Hematopoietic multipotent progenitor cell (in vitro differentiated cells): ENCODE results near the gene SMIM8. TPM values are rescaled to one million over a fixed set of nuclear protein-coding genes. Genes with fewer than 3 reads are reported as not detected.
A peak's percentile ranks its signal among the peaks of the same experiment; 100 is the strongest.
"Not testable (repeated sequence)": the region's sequence is repeated elsewhere in the genome, so short reads cannot be mapped to it uniquely, and the experiment has no call there.

Experiments
- DNase-seq, 3 donors: peaks; one replicate each; pipeline ENCODE4 v3.0.0-alpha.2; 2011 to 2015; ENCODE audit warnings: low read depth in 2 of 3, low spot score in 2 of 3
- total RNA-seq: library from RNA; depleted of rRNA; stranded (reverse); fragments of >200 nt; gene quantifications from one replicate; pipeline ENCODE4 v1.2.3, GENCODE V29; 2012

Gene SMIM8, protein sequence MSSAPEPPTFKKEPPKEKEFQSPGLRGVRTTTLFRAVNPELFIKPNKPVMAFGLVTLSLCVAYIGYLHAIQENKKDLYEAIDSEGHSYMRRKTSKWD
- total RNA-seq, result 3.5 TPM

- DNase-seq, result peak; percentile 63 to 87 (median 83)
These were observed at the start of gene SMIM8 for GRCh38 chr6:87322304-87323212. SMIM8 (plus strand) TSS chr6:87322588; CDS start chr6:87337032, 14,444 bp downstream.

DNA sequence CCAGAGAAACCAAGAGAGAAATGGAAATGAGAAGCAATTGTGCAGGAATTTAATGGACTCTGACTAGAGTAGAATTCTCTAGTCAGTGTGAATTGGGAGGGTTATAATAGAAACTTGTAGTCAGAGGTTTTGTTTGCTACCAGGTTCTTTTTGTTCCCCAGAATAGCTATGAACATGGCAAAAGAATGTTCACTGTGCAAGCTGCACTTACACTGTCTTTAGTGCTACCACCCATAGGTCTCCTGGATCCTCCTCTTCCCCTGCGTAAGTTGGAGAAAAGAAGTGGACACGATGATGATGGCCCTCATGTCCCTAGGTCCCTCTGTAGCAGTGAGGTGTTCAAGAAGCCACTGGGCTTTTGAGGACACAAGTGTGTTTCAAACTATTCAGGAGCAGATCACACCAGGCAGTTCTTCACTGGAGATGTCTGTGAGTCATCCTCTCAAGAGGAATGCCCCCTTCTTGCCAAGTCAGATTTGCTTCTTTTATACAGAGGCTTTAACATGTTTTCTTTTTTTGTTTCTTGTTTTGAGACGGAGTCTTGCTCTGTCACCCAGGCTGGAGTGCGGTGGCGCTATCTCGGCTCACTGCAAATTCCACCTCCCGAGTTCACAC is 47.6 kb upstream of the SMIM8 start:
- no peak for DNase-seq

DNA sequence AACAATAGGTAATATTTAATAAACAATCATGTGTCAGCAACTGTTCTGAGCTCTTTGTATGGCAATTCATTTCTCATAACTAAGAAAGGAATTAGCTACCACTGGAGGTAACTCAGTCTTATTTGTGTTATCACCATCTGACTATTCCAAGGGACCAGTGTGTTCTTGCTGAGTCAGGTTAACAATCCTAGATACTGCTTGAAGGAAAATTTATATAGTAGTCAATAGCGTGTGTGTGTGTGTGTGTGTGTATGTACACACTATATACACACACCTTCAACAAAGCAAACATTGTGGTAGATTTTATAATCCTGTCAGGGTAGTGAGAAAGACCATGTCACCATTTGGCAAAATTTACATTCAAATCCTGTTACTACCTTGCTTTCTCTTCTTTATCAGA is 45.8 kb upstream of the SMIM8 start:
- no peak for DNase-seq

GRCh38 chr6:87277123-87277522 is 45.3 kb upstream of the SMIM8 start:
- DNase-seq, result peak in 2 of 3 donors; percentile 9 to 42

- no peak for DNase-seq
These were observed 43.2 kb upstream of the SMIM8 start for GRCh38 chr6:87279196-87279595.

- no peak for DNase-seq
These were observed 41.0 kb upstream of the SMIM8 start for GRCh38 chr6:87281426-87281825.

GRCh38 chr6:87282743-87283142 is 39.6 kb upstream of the SMIM8 start:
- no peak for DNase-seq

- no peak for DNase-seq
These were observed 38.9 kb upstream of the SMIM8 start for GRCh38 chr6:87283461-87283860.

- no peak for DNase-seq
These were observed 35.1 kb upstream of the SMIM8 start for GRCh38 chr6:87287251-87287650.

- DNase-seq, result no peak
These were observed 32.8 kb upstream of the SMIM8 start for GRCh38 chr6:87289571-87289970.

- DNase-seq, result no peak
These were observed 30.5 kb upstream of the SMIM8 start for GRCh38 chr6:87291883-87292282.

DNA sequence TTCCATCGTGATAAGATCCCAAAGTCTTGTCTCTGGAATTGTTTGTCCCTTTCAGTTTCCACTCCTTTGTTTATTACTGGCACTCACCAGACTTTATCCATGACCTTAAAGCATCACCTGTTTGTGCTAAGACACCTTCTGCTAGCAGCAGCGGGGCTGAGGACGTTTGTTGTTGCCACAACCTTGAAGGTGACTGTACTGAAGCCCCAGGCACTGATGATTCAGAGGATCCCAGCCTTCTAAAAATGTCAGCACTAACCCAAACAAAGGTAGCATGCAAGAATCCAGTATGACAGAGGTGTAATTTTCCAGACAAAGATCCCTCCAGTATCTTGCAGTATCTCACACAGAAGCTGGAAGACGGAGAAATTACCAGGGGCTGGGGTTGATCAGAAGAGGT is 28.9 kb upstream of the SMIM8 start:
- DNase-seq, result no peak

- no peak for DNase-seq
These were observed 25.3 kb upstream of the SMIM8 start for GRCh38 chr6:87297119-87297518.

GRCh38 chr6:87301277-87301676 is 21.1 kb upstream of the SMIM8 start:
- not testable (repeated sequence) for DNase-seq

GRCh38 chr6:87308970-87309369 is 13.4 kb upstream of the SMIM8 start:
- DNase-seq, result no peak

GRCh38 chr6:87312860-87313259 is 9.5 kb upstream of the SMIM8 start:
- DNase-seq, result no peak

DNA sequence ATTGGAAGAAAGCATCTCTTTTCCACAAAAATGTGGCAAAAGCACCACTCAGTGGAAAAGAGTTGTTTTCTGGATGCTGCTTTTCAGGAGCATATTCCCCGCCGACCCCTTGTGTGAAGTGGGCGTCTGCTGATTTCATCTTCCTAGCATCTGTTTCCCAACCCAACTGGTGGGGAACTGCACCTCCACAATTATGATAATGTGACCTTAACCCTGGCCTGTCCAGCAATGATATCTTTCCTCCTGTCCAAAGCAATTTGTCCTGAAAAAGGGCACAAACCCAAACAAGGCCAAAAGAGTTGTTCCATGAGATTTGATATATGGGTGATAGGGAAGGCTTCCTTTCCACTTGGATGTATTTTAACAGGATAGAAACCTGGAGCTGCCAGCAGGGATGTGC is 7.3 kb upstream of the SMIM8 start:
- no peak for DNase-seq

DNA sequence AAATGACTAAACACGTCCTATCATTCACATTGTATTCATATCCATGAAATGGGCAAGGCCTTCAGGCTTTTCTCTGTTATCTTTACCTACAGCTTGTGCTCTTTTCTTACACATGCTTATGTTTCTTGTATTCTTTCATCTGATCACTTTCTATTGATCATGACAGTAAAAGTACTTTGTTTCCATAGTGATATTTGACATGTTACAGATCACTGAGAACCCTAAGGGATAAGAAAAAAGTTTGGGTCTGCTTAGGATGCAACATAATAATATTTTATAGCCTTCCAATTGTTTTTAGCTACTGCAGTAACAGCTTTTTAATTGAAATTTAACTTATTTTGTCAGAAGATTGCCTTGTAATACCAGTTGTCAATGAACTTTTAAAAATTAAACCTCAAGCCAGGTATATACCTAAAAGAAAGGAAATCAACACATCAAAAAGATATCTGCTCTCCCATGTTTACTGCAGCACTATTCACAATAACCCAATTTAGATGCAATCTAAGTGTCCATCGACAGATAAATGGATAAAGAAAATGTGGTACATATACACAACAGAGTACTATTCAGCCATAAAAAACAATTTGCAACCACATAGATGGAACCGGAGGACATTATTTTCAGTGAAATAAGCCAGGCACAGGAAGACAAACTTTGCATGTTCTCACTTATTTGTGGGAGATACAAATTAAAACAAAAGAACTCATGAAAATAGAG is 3.0 kb upstream of the SMIM8 start:
- no peak for DNase-seq

- DNase-seq, result not testable (repeated sequence)
These were observed 1.5 kb downstream of the SMIM8 start for GRCh38 chr6:87323880-87324279.

GRCh38 chr6:87330961-87331360 is 8.6 kb downstream of the SMIM8 start:
- no peak for DNase-seq

GRCh38 chr6:87333033-87333432 is 10.6 kb downstream of the SMIM8 start:
- no peak for DNase-seq
